ENCODE data around the gene WDR37.

Gene WDR37

GRCh38 chr10:1086787-1087186 lies 30.6 kb downstream of the WDR37 start:
- Histone ChIP-seq H3K4me1 (ENCODE audit: control insufficient read depth, insufficient read depth, low read length) (no peaks in the 10 kb centered on the region), H3K4me3 (ENCODE audit: insufficient read depth, low read depth, low read length) (no peak overlapping the region), H3K27ac (ENCODE audit: insufficient read depth, low read depth, low read length, poor library complexity, severe bottlenecking) (no peak overlapping the region), H3K9me3 (ENCODE audit: control insufficient read depth, low read length) (no peaks in the 10 kb centered on the region), H3K27me3 (ENCODE audit: control insufficient read depth, insufficient read depth, low read length, poor library complexity, severe bottlenecking) (no peaks in the 10 kb centered on the region), H3K36me3 (ENCODE audit: control insufficient read depth, insufficient read depth, low read length) (peaks cover 20% of the 10 kb centered on the region)
- 94 to 95% methylated on average over 13 of the region's 13 CpGs for WGBS, 2 experiments

- 89 to 90% methylated on average over 19 of the region's 19 CpGs for WGBS, 2 experiments
- H3K27me3 ChIP-seq (ENCODE audit: control insufficient read depth, insufficient read depth, low read length, poor library complexity, severe bottlenecking) = no peaks in the 10 kb centered on the region
- H3K4me1 ChIP-seq (ENCODE audit: control insufficient read depth, insufficient read depth, low read length) = no peaks in the 10 kb centered on the region
- H3K36me3 ChIP-seq (ENCODE audit: control insufficient read depth, insufficient read depth, low read length) = peaks cover 16% of the 10 kb centered on the region
- no peaks in the 10 kb centered on the region for H3K9me3 ChIP-seq (ENCODE audit: control insufficient read depth, low read length)
- H3K27ac ChIP-seq (ENCODE audit: insufficient read depth, low read depth, low read length, poor library complexity, severe bottlenecking) = no peak overlapping the region
- H3K4me3 ChIP-seq (ENCODE audit: insufficient read depth, low read depth, low read length) = no peak overlapping the region
Measured at GRCh38 chr10:1089017-1089689, 33.0 kb downstream of the WDR37 start.

GRCh38 chr10:1090696-1091095 lies 34.5 kb downstream of the WDR37 start:
- H3K9me3 ChIP-seq (ENCODE audit: control insufficient read depth, low read length) = no peaks in the 10 kb centered on the region
- no peaks in the 10 kb centered on the region for H3K4me1 ChIP-seq (ENCODE audit: control insufficient read depth, insufficient read depth, low read length)
- 93 to 97% methylated on average over 14 of the region's 14 CpGs for WGBS, 2 experiments
- no peak overlapping the region for H3K4me3 ChIP-seq (ENCODE audit: insufficient read depth, low read depth, low read length)
- H3K27ac ChIP-seq (ENCODE audit: insufficient read depth, low read depth, low read length, poor library complexity, severe bottlenecking) = no peak overlapping the region
- H3K27me3 ChIP-seq (ENCODE audit: control insufficient read depth, insufficient read depth, low read length, poor library complexity, severe bottlenecking) = no peaks in the 10 kb centered on the region
- peaks cover 12% of the 10 kb centered on the region for H3K36me3 ChIP-seq (ENCODE audit: control insufficient read depth, insufficient read depth, low read length)

- H3K4me3 ChIP-seq (ENCODE audit: insufficient read depth, low read depth, low read length) = no peak overlapping the region
- peaks cover 7% of the 10 kb centered on the region for H3K36me3 ChIP-seq (ENCODE audit: control insufficient read depth, insufficient read depth, low read length)
- 96% methylated on average over 9 of the region's 9 CpGs for WGBS, 2 experiments
Measured at GRCh38 chr10:1093696-1094095, 37.5 kb downstream of the WDR37 start.

GRCh38 chr10:1094112-1095057 lies 38.2 kb downstream of the WDR37 start:
- Histone ChIP-seq H3K4me1 (ENCODE audit: control insufficient read depth, insufficient read depth, low read length) (no peaks in the 10 kb centered on the region), H3K27ac (ENCODE audit: insufficient read depth, low read depth, low read length, poor library complexity, severe bottlenecking) (no peak overlapping the region), H3K27me3 (ENCODE audit: control insufficient read depth, insufficient read depth, low read length, poor library complexity, severe bottlenecking) (no peaks in the 10 kb centered on the region), H3K9me3 (ENCODE audit: control insufficient read depth, low read length) (no peaks in the 10 kb centered on the region), H3K36me3 (ENCODE audit: control insufficient read depth, insufficient read depth, low read length) (peaks cover 7% of the 10 kb centered on the region), H3K4me3 (ENCODE audit: insufficient read depth, low read depth, low read length) (no peak overlapping the region)
- 95 to 97% methylated on average over 15 of the region's 15 CpGs for WGBS, 2 experiments

More at GRCh38 chr10:1093696-1094095, 37.5 kb downstream of the WDR37 start:
- Histone ChIP-seq H3K27ac (ENCODE audit: insufficient read depth, low read depth, low read length, poor library complexity, severe bottlenecking) (no peak overlapping the region), H3K4me1 (ENCODE audit: control insufficient read depth, insufficient read depth, low read length) (no peaks in the 10 kb centered on the region), H3K27me3 (ENCODE audit: control insufficient read depth, insufficient read depth, low read length, poor library complexity, severe bottlenecking) (no peaks in the 10 kb centered on the region), H3K9me3 (ENCODE audit: control insufficient read depth, low read length) (no peaks in the 10 kb centered on the region)

- WGBS, 2 experiments = 90 to 92% methylated on average over 12 of the region's 12 CpGs
- H3K36me3 ChIP-seq (ENCODE audit: control insufficient read depth, insufficient read depth, low read length) = peaks cover 7% of the 10 kb centered on the region
Measured at GRCh38 chr10:1095498-1095897, 39.3 kb downstream of the WDR37 start.

GRCh38 chr10:1096287-1096889 lies 40.2 kb downstream of the WDR37 start:
- no peaks in the 10 kb centered on the region for H3K9me3 ChIP-seq (ENCODE audit: control insufficient read depth, low read length)
- H3K4me3 ChIP-seq (ENCODE audit: insufficient read depth, low read depth, low read length) = no peak overlapping the region
- H3K4me1 ChIP-seq (ENCODE audit: control insufficient read depth, insufficient read depth, low read length) = no peaks in the 10 kb centered on the region
- no peaks in the 10 kb centered on the region for H3K27me3 ChIP-seq (ENCODE audit: control insufficient read depth, insufficient read depth, low read length, poor library complexity, severe bottlenecking)
- no peak overlapping the region for H3K27ac ChIP-seq (ENCODE audit: insufficient read depth, low read depth, low read length, poor library complexity, severe bottlenecking)
- 94% methylated on average over 27 of the region's 27 CpGs for WGBS, 2 experiments
- H3K36me3 ChIP-seq (ENCODE audit: control insufficient read depth, insufficient read depth, low read length) = peaks cover 7% of the 10 kb centered on the region

More at GRCh38 chr10:1095498-1095897, 39.3 kb downstream of the WDR37 start:
- H3K9me3 ChIP-seq (ENCODE audit: control insufficient read depth, low read length) = no peaks in the 10 kb centered on the region
- no peaks in the 10 kb centered on the region for H3K4me1 ChIP-seq (ENCODE audit: control insufficient read depth, insufficient read depth, low read length)
- no peak overlapping the region for H3K4me3 ChIP-seq (ENCODE audit: insufficient read depth, low read depth, low read length)
- H3K27ac ChIP-seq (ENCODE audit: insufficient read depth, low read depth, low read length, poor library complexity, severe bottlenecking) = no peak overlapping the region
- no peaks in the 10 kb centered on the region for H3K27me3 ChIP-seq (ENCODE audit: control insufficient read depth, insufficient read depth, low read length, poor library complexity, severe bottlenecking)

- Histone ChIP-seq H3K27me3 (ENCODE audit: control insufficient read depth, insufficient read depth, low read length, poor library complexity, severe bottlenecking) (no peaks in the 10 kb centered on the region), H3K27ac (ENCODE audit: insufficient read depth, low read depth, low read length, poor library complexity, severe bottlenecking) (no peak overlapping the region), H3K36me3 (ENCODE audit: control insufficient read depth, insufficient read depth, low read length) (peaks cover 7% of the 10 kb centered on the region), H3K9me3 (ENCODE audit: control insufficient read depth, low read length) (no peaks in the 10 kb centered on the region), H3K4me3 (ENCODE audit: insufficient read depth, low read depth, low read length) (no peak overlapping the region), H3K4me1 (ENCODE audit: control insufficient read depth, insufficient read depth, low read length) (no peaks in the 10 kb centered on the region)
- 90 to 93% methylated on average over 6 of the region's 6 CpGs for WGBS, 2 experiments
Measured at GRCh38 chr10:1097436-1097835, 41.3 kb downstream of the WDR37 start.

GRCh38 chr10:1100143-1100542 lies 44.0 kb downstream of the WDR37 start:
- H3K36me3 ChIP-seq (ENCODE audit: control insufficient read depth, insufficient read depth, low read length) = peaks cover 7% of the 10 kb centered on the region
- H3K27me3 ChIP-seq (ENCODE audit: control insufficient read depth, insufficient read depth, low read length, poor library complexity, severe bottlenecking) = no peaks in the 10 kb centered on the region
- H3K4me1 ChIP-seq (ENCODE audit: control insufficient read depth, insufficient read depth, low read length) = no peaks in the 10 kb centered on the region
- 90 to 92% methylated on average over 3 of the region's 3 CpGs for WGBS, 2 experiments
- H3K4me3 ChIP-seq (ENCODE audit: insufficient read depth, low read depth, low read length) = no peak overlapping the region
- H3K27ac ChIP-seq (ENCODE audit: insufficient read depth, low read depth, low read length, poor library complexity, severe bottlenecking) = no peak overlapping the region
- H3K9me3 ChIP-seq (ENCODE audit: control insufficient read depth, low read length) = no peaks in the 10 kb centered on the region
